IMR-90 (cell line): ENCODE results near the gene SLC47A2.

ENCODE experiments used
- CTCF ChIP-seq: conservative IDR thresholded peaks from 2 replicates; pipeline ENCODE4 v1.5.1; 2012; ENCODE audit warnings: mild to moderate bottlenecking, low read depth, low read length, improper control_type of control experiment
- MAZ ChIP-seq: IDR thresholded peaks from 2 replicates; pipeline ENCODE4 v1.6.1; 2012; ENCODE audit warnings: low read depth, mild to moderate bottlenecking, low read length, improper control_type of control experiment, moderate library complexity, borderline replicate concordance

DNA sequence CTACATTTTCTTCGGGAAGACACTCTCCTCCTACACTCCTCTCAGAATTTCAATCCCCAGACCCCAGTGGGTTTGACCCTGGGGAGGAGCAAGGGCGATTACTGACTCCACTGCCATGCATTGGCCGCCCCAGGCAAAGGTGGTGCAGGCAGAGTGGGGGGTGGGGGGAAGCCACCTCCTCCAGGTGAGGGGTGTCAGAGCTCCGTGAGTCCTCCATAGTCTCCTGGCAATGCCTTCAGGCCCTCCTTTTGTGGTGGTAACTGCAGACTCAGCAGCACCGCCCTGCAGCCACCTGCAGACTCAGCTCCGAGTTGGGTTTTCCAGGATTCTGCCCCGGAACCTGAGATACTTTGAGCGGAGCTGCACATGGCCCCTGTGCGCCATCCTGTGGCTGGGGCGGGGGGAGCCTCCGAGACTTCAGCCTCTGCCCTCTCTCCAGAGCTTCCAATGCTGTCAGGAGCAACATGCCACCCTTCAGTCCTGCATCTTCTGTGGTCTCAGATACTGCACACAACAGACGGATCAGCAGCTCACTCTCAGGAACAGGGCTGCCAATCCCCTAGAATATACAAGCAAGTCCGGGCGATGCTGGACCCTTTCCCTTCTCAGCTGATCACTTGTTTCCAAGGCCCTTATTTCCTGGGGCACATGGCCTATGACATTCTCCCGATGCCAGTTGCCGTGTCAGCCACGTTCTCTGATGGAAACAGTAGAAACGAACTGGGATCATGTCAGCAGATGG, 2.4 kb upstream of the SLC47A2 start:
- TF ChIP-seq CTCF (no peak), MAZ (no peak)
